Renal cortex interstitium (tissue), 15 donors: Measurements from ENCODE around the gene TTC23. TPM values are rescaled to one million over a fixed set of nuclear protein-coding genes. Genes with fewer than 3 reads are reported as not detected.

ENCODE experiments used
- DNase-seq, 11 donors: peaks; one replicate each; pipeline ENCODE4 v3.0.0-alpha.2; 2013; ENCODE audit warnings: low read depth in 9 of 11, low spot score in 4 of 11; ENCODE audit errors: extremely low read depth in 1 of 11
- long read RNA-seq, 16 experiments: transcript quantifications; one replicate each; lab custom pipeline, GENCODE V29; 2026
- polyA plus RNA-seq, 3 donors: library from polyadenylated mRNA; unstranded; fragments of 120-200 nt; gene quantifications; one replicate each; pipeline ENCODE4 v1.2.1, GENCODE V29; 2013; ENCODE audit not compliant: insufficient read length in 3 of 3

Gene TTC23
- polyA plus RNA-seq = 10 to 100 TPM; 29.3 to 35.4 (median 32.3) TPM
- long read RNA-seq, donor 1, partial matches to known transcripts = 0 of 1 reads
- long read RNA-seq, donor 1, other reads (novel, unspliced or antisense) = 0 of 1 reads
- long read RNA-seq, donor 2 = 0 reads
- long read RNA-seq, donor 3 = 0 reads
- long read RNA-seq, donor 4 = 0 reads
- long read RNA-seq, donor 5 = 0 reads
- long read RNA-seq, donor 6 = 0 reads
- long read RNA-seq, donor 7, partial matches to known transcripts = 0 of 1 reads
- long read RNA-seq, donor 7, other reads (novel, unspliced or antisense) = 0 of 1 reads
- long read RNA-seq, donor 8 = 0 reads
- long read RNA-seq, donor 9 = 0 reads
- long read RNA-seq, donor 10, partial matches to known transcripts = 0 of 2 reads
- long read RNA-seq, donor 10, other reads (novel, unspliced or antisense) = 0 of 2 reads
- long read RNA-seq, donor 11 = 0 reads
- long read RNA-seq, donor 12, partial matches to known transcripts = 0 of 1 reads
- long read RNA-seq, donor 12, other reads (novel, unspliced or antisense) = 0 of 1 reads
- long read RNA-seq, donor 13 = 0 reads
- long read RNA-seq, donor 14 = 0 reads
- long read RNA-seq, donor 15 = 0 reads
- long read RNA-seq, donor 16 = 0 reads

GRCh38 chr15:99249270-99249841 is at the start of gene TTC23:
TTC23 (minus strand) TSS chr15:99249581; CDS start chr15:99228712, 20,869 bp downstream.
- DNase-seq = peak; percentile 44 to 89 (median 73)

- no peak for DNase-seq
Measured at GRCh38 chr15:99296386-99296785, 47.0 kb upstream of the TTC23 start.

- DNase-seq = no peak
Measured at GRCh38 chr15:99295840-99296239, 46.5 kb upstream of the TTC23 start.

GRCh38 chr15:99291643-99292042 is 42.3 kb upstream of the TTC23 start:
- DNase-seq = no peak

GRCh38 chr15:99283717-99284116 is 34.3 kb upstream of the TTC23 start:
- no peak for DNase-seq

- DNase-seq = no peak
Measured at GRCh38 chr15:99282586-99282985, 33.2 kb upstream of the TTC23 start.

GRCh38 chr15:99282121-99282520 is 32.7 kb upstream of the TTC23 start:
- no peak for DNase-seq

- DNase-seq = no peak
Measured at GRCh38 chr15:99279827-99280226, 30.4 kb upstream of the TTC23 start.

- no peak for DNase-seq
Measured at GRCh38 chr15:99279290-99279689, 29.9 kb upstream of the TTC23 start.

GRCh38 chr15:99275525-99276128 is 26.2 kb upstream of the TTC23 start:
- no peak for DNase-seq

- DNase-seq = no peak
Measured at GRCh38 chr15:99275061-99275460, 25.7 kb upstream of the TTC23 start.

GRCh38 chr15:99273801-99274200 is 24.4 kb upstream of the TTC23 start:
- DNase-seq = no peak

- no peak for DNase-seq
Measured at GRCh38 chr15:99268431-99268830, 19.1 kb upstream of the TTC23 start.

- no peak for DNase-seq
Measured at GRCh38 chr15:99267957-99268356, 18.6 kb upstream of the TTC23 start.

GRCh38 chr15:99265541-99266070 is 16.2 kb upstream of the TTC23 start:
- no peak for DNase-seq

- no peak for DNase-seq
Measured at GRCh38 chr15:99264125-99264524, 14.7 kb upstream of the TTC23 start.

GRCh38 chr15:99257107-99257750 is 7.8 kb upstream of the TTC23 start:
- no peak for DNase-seq

- no peak for DNase-seq
Measured at GRCh38 chr15:99253381-99254090, 4.2 kb upstream of the TTC23 start.

GRCh38 chr15:99252326-99252725 is 2.9 kb upstream of the TTC23 start:
- DNase-seq = no peak
